ENCODE results near the gene CARMIL1.
A peak's percentile ranks its signal among the peaks of the same experiment; 100 is the strongest.

CARMIL1 gene

DNA sequence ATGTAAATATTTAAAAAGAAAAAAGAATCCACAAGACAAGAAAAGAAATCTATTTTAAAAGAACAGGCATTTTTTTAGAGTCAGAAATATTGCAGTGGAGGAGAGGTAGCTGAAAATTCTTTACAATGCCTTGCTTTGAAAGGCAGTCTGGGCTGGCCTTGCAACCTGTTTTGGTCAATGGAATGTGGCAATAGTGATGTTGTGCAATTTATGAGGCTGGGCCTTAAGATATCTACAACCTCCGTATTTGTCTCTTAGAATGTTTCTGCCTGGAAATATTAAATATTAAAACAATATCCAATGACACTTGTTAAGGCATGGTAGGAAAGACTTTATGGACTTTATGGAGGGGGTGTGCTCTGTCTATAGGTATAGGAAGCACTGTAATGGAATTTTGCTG is 358.0 kb downstream of the CARMIL1 start:
- TF ChIP-seq, protein P1, sequence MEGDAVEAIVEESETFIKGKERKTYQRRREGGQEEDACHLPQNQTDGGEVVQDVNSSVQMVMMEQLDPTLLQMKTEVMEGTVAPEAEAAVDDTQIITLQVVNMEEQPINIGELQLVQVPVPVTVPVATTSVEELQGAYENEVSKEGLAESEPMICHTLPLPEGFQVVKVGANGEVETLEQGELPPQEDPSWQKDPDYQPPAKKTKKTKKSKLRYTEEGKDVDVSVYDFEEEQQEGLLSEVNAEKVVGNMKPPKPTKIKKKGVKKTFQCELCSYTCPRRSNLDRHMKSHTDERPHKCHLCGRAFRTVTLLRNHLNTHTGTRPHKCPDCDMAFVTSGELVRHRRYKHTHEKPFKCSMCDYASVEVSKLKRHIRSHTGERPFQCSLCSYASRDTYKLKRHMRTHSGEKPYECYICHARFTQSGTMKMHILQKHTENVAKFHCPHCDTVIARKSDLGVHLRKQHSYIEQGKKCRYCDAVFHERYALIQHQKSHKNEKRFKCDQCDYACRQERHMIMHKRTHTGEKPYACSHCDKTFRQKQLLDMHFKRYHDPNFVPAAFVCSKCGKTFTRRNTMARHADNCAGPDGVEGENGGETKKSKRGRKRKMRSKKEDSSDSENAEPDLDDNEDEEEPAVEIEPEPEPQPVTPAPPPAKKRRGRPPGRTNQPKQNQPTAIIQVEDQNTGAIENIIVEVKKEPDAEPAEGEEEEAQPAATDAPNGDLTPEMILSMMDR (IDR thresholded peaks at IDR 0.05; ENCODE audit: low read length, missing control alignments), result no peak

DNA sequence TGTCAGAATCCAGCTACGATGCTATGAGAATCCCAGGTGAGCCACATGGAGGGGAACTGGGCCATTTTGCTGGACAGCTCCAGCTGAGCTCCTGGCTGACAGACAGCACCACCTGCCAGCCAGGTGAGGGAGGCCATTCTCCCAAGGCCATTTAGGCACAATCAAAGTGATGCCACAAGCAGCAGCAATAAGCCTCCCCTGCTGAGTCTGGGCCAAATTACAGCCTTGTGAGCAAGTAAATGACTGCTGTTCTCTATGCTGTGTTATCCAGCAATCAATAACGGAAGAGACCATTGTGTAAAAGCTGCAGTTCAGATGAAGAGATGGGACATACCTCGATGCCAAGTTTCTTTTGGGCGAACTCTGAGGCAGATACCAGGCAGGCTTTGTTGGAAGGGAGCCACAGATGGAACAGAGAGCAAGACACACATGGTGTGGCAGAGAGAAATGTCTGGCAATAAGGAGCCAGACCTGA is 358.8 kb downstream of the CARMIL1 start:
- no peak overlapping the region for H3K4me3 ChIP-seq (replicated peaks; ENCODE audit: low read depth, low read length)
- DNase-seq (ENCODE audit: low read depth), result no peak
- TF ChIP-seq, protein P1 (IDR thresholded peaks at IDR 0.05; ENCODE audit: low read length, missing control alignments), result no peak

More for the DNA sequence above, 358.0 kb downstream of the CARMIL1 start:
- DNase-seq (ENCODE audit: low read depth), result peak; percentile 42
- no peak overlapping the region for H3K4me3 ChIP-seq (replicated peaks; ENCODE audit: low read depth, low read length)

DNA sequence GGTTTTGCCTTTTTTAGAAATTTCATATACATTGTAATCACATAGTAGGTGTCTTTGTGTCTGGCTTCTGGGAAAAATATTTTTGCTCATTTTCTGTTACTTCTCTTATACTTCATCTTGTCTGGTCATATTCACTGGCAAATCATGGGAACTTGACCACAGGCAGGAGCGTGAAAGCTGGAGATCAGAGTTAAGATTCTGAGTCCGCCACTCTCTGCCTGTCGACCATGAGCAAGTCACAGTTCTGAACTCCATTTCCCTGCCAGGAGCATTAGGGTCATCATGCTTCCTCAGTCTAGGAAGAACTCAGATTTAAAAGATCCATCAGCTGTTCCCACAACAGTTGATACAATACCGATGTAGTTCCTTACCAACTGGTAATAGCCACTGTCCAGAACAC is 360.5 kb downstream of the CARMIL1 start:
- H3K4me3 ChIP-seq (replicated peaks; ENCODE audit: low read depth, low read length), result no peak overlapping the region
- TF ChIP-seq, protein P1 (IDR thresholded peaks at IDR 0.05; ENCODE audit: low read length, missing control alignments), result no peak
- no peak for DNase-seq (ENCODE audit: low read depth)

DNA sequence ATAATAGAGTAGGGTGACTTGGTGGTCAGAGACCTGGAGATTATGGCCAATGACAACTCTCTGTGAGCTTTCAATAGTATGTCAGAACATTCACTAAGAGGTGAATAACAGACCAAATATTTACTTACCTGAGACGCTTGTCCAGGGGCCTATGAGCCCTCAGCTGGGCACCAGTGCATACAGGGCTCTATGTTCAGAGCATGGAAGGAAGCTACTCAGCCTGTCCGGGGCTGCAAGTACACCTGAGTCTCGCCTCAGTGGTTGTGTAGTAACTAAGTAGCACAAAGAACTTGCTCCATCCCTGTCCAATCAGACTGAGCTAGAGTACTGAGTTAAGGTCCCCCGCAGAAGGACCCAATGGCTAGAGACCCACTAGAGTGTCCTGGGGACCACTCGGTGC is 361.3 kb downstream of the CARMIL1 start:
- H3K4me3 ChIP-seq (replicated peaks; ENCODE audit: low read depth, low read length), result no peak overlapping the region
- no peak for DNase-seq (ENCODE audit: low read depth)
- TF ChIP-seq, protein P1 (IDR thresholded peaks at IDR 0.05; ENCODE audit: low read length, missing control alignments), result no peak

DNA sequence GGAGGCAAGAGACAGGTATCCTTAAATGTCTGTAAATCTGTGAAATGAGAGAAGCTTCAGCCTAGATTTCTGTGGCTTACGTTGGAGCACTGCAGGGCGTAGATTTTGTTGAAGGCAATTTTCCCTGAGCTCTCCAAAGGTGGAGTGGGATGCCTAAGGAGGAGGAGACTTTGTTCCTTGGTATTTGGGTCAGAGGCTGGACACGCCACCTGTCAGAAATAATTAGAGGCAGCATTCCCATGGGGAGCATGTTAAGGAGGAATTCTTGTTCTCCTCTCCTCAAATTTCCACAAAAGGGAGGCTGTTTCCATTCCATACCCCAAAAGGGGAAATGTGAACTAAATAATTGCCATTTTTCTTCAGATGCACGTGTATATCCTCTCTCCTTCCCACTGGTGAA is 361.7 kb downstream of the CARMIL1 start:
- H3K4me3 ChIP-seq (replicated peaks; ENCODE audit: low read depth, low read length), result no peak overlapping the region
- TF ChIP-seq, protein P1 (IDR thresholded peaks at IDR 0.05; ENCODE audit: low read length, missing control alignments), result no peak
- DNase-seq (ENCODE audit: low read depth), result no peak

DNA sequence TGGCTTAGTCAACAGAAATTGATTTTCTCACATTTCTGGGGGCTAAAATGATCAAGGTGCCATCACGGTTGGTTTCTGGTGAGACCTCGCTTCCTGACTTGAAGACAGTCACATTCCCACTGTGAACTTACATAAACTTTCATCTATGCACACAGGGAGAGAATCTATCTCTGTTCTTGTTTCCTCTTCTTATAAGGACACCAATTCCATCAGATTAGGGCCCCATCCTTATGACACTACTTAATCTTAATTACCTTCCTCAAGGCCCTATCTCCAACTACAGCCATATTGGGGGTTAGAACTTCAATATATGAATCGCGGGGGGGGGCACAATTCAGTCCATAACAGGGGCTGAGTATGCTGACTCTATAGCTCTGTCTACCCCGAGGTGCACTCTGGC is 362.2 kb downstream of the CARMIL1 start:
- TF ChIP-seq, protein P1 (IDR thresholded peaks at IDR 0.05; ENCODE audit: low read length, missing control alignments), result no peak
- H3K4me3 ChIP-seq (replicated peaks; ENCODE audit: low read depth, low read length), result no peak overlapping the region
- no peak for DNase-seq (ENCODE audit: low read depth)

DNA sequence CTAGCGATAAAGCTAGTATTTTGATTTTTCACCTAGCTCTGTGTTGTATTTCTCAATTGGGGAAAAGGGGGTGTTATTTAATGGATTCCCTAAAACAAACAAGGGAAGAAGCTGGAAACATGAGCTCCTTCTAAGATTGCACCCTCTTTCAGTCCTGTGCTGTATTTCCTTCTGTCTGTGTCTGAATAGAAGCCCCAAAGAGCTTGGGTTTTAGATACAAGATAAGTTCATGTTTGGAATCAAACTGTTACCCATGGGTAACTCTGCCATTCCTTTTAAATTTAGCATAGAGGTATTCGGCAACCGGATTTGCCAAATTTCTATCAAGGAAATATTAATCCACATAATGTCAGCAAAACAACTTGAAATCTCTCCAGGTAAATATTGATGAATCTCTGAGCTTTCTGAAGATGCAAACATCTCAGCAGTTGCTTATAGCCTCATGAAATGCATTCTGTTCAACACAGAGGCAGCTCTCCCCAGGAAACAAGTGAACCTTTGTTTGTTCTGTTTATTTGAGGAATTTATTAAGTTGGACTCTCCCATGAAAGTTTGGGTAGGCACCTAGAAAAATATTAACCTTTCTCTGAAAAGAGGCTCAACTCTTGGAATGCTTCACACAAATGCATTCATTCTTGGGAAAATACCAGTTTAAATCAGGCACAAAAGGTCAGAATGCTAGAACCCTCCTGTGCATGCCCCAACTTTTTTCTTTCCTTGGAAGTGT is 362.9 kb downstream of the CARMIL1 start:
- no peak for DNase-seq (ENCODE audit: low read depth)
- no peak overlapping the region for H3K4me3 ChIP-seq (replicated peaks; ENCODE audit: low read depth, low read length)
- TF ChIP-seq, protein P1 (IDR thresholded peaks at IDR 0.05; ENCODE audit: low read length, missing control alignments), result no peak

Data from fibroblast of pulmonary artery (primary cell).